IMR-90 (cell line): ENCODE measurements around the gene DENND1B. TPM values are rescaled to one million over a fixed set of nuclear protein-coding genes. Genes with fewer than 3 reads are reported as not detected.
A peak's percentile ranks its signal among the peaks of the same experiment; 100 is the strongest.

Experiments
- ATAC-seq: fragments of 200-7000 bp; cut with Tn5 transposase; 2 replicates; pipeline ENCODE4 v1.9.1; 2020; ENCODE audit warnings: low read depth, mild to moderate bottlenecking, moderate library complexity
- BruUV-seq: library from RNA; stranded (reverse); fragments of 400-500 nt; replicated peaks from 2 replicates; lab custom pipeline; 2021; lab: Mats Ljungman, UMichigan
- CTCF ChIA-PET: fragments of 300-600 bp; formaldehyde crosslinking; extraction: SDS; loops from one replicate; lab custom pipeline; 2021; ENCODE audit warnings: antibody characterized with exemption; lab: Yijun Ruan, JAX
- POLR2A ChIA-PET: fragments of 300-600 bp; sonication (Branson Sonifier 250); formaldehyde crosslinking; loops from one replicate; lab custom pipeline; 2022; ENCODE audit warnings: antibody characterized with exemption; ENCODE audit not compliant: unreplicated experiment; lab: Charles Lee
- DNase-seq: peaks from one replicate; pipeline ENCODE4 v3.0.0; 2013
- H2AFZ ChIP-seq: replicated peaks from 2 replicates; pipeline ENCODE3; 2013; ENCODE audit warnings: low read length, mild to moderate bottlenecking; ENCODE audit not compliant: poor library complexity
- H2AK5ac ChIP-seq: 2 replicates; pipeline ENCODE4 v1.6.1; 2013; ENCODE audit warnings: low read depth, low read length, inconsistent platforms
- H2AK9ac ChIP-seq: replicated peaks from 2 replicates; pipeline ENCODE3; 2013; ENCODE audit warnings: mild to moderate bottlenecking, low read depth, low read length, moderate library complexity; ENCODE audit not compliant: poor library complexity
- H2BK120ac ChIP-seq: 2 replicates; pipeline ENCODE4 v1.6.1; 2013; ENCODE audit warnings: low read depth, low read length, inconsistent platforms
- H2BK15ac ChIP-seq: 3 replicates; pipeline ENCODE4 v1.6.1; 2013; ENCODE audit warnings: low read depth, low read length, inconsistent platforms
- H2BK20ac ChIP-seq: 2 replicates; pipeline ENCODE4 v1.6.1; 2013; ENCODE audit warnings: low read depth, mild to moderate bottlenecking, inconsistent platforms, low read length, moderate library complexity
- H2BK5ac ChIP-seq: 2 replicates; pipeline ENCODE4 v1.6.1; 2013; ENCODE audit warnings: mild to moderate bottlenecking, low read depth, low read length, inconsistent platforms; ENCODE audit not compliant: poor library complexity, severe bottlenecking
- H3K14ac ChIP-seq: replicated peaks from 2 replicates; pipeline ENCODE4 v1.6.1; 2013; ENCODE audit warnings: low read depth, low read length, inconsistent platforms
- H3K18ac ChIP-seq: 2 replicates; pipeline ENCODE4 v1.6.1; 2013; ENCODE audit warnings: low read depth, low read length, control low read depth
- H3K23ac ChIP-seq: 2 replicates; pipeline ENCODE4 v1.6.1; 2013; ENCODE audit warnings: low read depth, low read length, inconsistent platforms
- H3K27ac ChIP-seq: 2 replicates; pipeline ENCODE4 v1.5.1; 2013; ENCODE audit warnings: mild to moderate bottlenecking, control low read depth, low read length; ENCODE audit not compliant: insufficient read depth
- H3K27me3 ChIP-seq: 2 replicates; pipeline ENCODE4 v1.6.1; 2013; ENCODE audit warnings: low read length; ENCODE audit not compliant: control insufficient read depth, insufficient read depth
- H3K36me3 ChIP-seq: 2 replicates; pipeline ENCODE4 v1.6.1; 2013; ENCODE audit warnings: low read length, mixed read lengths; ENCODE audit not compliant: control insufficient read depth, insufficient read depth
- H3K4ac ChIP-seq: 2 replicates; pipeline ENCODE4 v1.6.1; 2013; ENCODE audit warnings: low read depth, low read length, inconsistent platforms
- H3K4me1 ChIP-seq: 2 replicates; pipeline ENCODE4 v1.6.1; 2013; ENCODE audit warnings: low read length, mixed read lengths; ENCODE audit not compliant: control insufficient read depth, insufficient read depth
- H3K4me2 ChIP-seq: 2 replicates; pipeline ENCODE4 v1.6.1; 2013; ENCODE audit warnings: low read depth, mild to moderate bottlenecking, control low read depth, low read length, moderate library complexity
- H3K4me3 ChIP-seq: 2 replicates; pipeline ENCODE4 v1.5.1; 2013; ENCODE audit warnings: low read depth, mild to moderate bottlenecking, control low read depth, low read length, moderate library complexity; ENCODE audit not compliant: insufficient read depth
- H3K56ac ChIP-seq: 2 replicates; pipeline ENCODE4 v1.6.1; 2013; ENCODE audit warnings: low read length, inconsistent platforms; ENCODE audit not compliant: insufficient read depth; ENCODE audit errors: extremely low read depth
- H3K79me1 ChIP-seq, 2 experiments: 2 replicates each; pipeline ENCODE4 v1.6.1; 2013; ENCODE audit warnings: low read length in 2 of 2, inconsistent platforms in 1 of 2, low read depth in 1 of 2
- H3K9ac ChIP-seq: 2 replicates; pipeline ENCODE4 v1.6.1; 2013; ENCODE audit warnings: low read depth, low read length, control low read depth
- H3K9me1 ChIP-seq: 2 replicates; pipeline ENCODE4 v1.6.1; 2013; ENCODE audit warnings: low read length, inconsistent platforms; ENCODE audit not compliant: insufficient read depth
- H3K9me3 ChIP-seq: 2 replicates; pipeline ENCODE4 v1.6.1; 2013; ENCODE audit warnings: low read length; ENCODE audit not compliant: control insufficient read depth, insufficient read depth
- H4K20me1 ChIP-seq: 2 replicates; pipeline ENCODE4 v1.6.1; 2013; ENCODE audit warnings: low read length, inconsistent platforms; ENCODE audit not compliant: insufficient read depth
- H4K5ac ChIP-seq: 2 replicates; pipeline ENCODE4 v1.6.1; 2013; ENCODE audit warnings: mild to moderate bottlenecking, low read depth, low read length, control low read depth
- H4K8ac ChIP-seq, 2 experiments: 2 replicates each; pipeline ENCODE4 v1.6.1; 2013; ENCODE audit warnings: low read depth in 2 of 2, low read length in 2 of 2, control low read depth in 1 of 2, inconsistent platforms in 1 of 2
- H4K91ac ChIP-seq: 2 replicates; pipeline ENCODE4 v1.6.1; 2013; ENCODE audit warnings: low read depth, low read length, inconsistent platforms; ENCODE audit not compliant: insufficient read depth
- FOS ChIP-seq: fragments of 150-350 bp; IDR thresholded peaks from 2 replicates; pipeline ENCODE4 v1.6.1; 2016; ENCODE audit warnings: low read depth, low read length
- MXI1 ChIP-seq: IDR thresholded peaks from 2 replicates; pipeline ENCODE4 v1.6.1; 2012; ENCODE audit warnings: low read depth, mild to moderate bottlenecking, low read length, moderate library complexity, borderline replicate concordance
- WGBS, 2 experiments: methylation state at CpG; one replicate each; pipeline versions ENCODE4 v1.1.5 to v1.1.7; 2013; ENCODE audit warnings: missing lambda C conversion rate in 2 of 2; ENCODE audit not compliant: insufficient read length in 1 of 2; ENCODE audit errors: extremely low coverage in 2 of 2; 5-methylcytosine and 5-hydroxymethylcytosine counted together
- dilution Hi-C: fragments of 300-500 bp; cut with HindIII; formaldehyde crosslinking; loops from one replicate; pipeline ENCODE4 v1.14.3; 2018; ENCODE audit warnings: low sequenced_read_pairs; ENCODE audit not compliant: unreplicated experiment
- in situ Hi-C: fragments of 300-500 bp; cut with MboI; formaldehyde crosslinking; loops from 3 replicates; pipeline ENCODE4 v1.14.3; 2019; ENCODE audit warnings: low sequenced_read_pairs, inconsistent platforms, mixed read lengths
- intact Hi-C: fragments of 100-400 bp; cut with micrococcal nuclease; formaldehyde crosslinking; loops from 2 replicates; pipeline ENCODE4 v1.10.0; 2022
- polyA plus RNA-seq, 3 experiments: library from polyadenylated mRNA; depleted of rRNA; stranded (reverse); fragments of >200 nt; gene quantifications; 2 replicates each; pipeline ENCODE4 v1.2.3, GENCODE V29; 2012; ENCODE audit warnings: low replicate concordance in 1 of 3
- total RNA-seq: library from RNA; depleted of rRNA; stranded (reverse); fragments of >200 nt; gene quantifications from 2 replicates; pipeline ENCODE4 v1.2.3, GENCODE V29; 2012

The DENND1B gene
- total and polyA plus RNA-seq, 2 of the 4 experiments (the other 2 are of a cell fraction): 4.0 to 24.2 TPM

DNA sequence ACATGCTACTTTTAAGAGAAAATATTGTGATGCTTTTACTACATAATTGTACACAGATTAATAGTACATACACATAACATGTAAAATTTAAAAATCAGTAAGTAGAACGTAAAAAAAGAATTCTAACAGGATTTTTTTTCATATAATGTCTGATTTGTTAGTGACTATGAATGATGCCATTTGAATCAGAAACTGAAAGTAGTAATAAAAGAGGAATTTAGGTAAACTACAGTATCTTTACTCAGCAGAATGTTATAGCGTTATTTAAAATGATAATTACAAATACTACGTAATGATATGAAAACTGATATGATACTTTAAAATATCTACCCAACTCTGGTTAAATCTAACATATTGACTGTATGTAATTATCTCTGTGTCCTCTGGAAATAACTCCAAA lies 116.1 kb downstream of the DENND1B start:
- Histone ChIP-seq H3K36me3 (no peaks in the 10 kb centered on the region), H3K56ac (no peak overlapping the region), H4K5ac (no peak overlapping the region), H2BK15ac (no peak overlapping the region), H3K27me3 (no peaks in the 10 kb centered on the region), H3K9me3 (no peaks in the 10 kb centered on the region), H3K18ac (no peak overlapping the region), H3K4me3 (no peak overlapping the region), H3K79me1 (no peaks in the 10 kb centered on the region; a peak in 1 of 4 replicates), H2BK5ac (no peak overlapping the region), H4K91ac (no peak overlapping the region), H2AK9ac (no peak overlapping the region), H2AK5ac (no peak overlapping the region), H4K20me1 (no peaks in the 10 kb centered on the region), H3K4ac (no peak overlapping the region), H3K27ac (no peak overlapping the region), H3K9me1 (no peaks in the 10 kb centered on the region), H2BK20ac (no peak overlapping the region), H4K8ac (no peak overlapping the region), H2AFZ (no peak overlapping the region), H3K23ac (no peak overlapping the region), H3K4me1 (no peaks in the 10 kb centered on the region; the same call in 1 of the 2 replicates), H3K14ac (no peak overlapping the region), H2BK120ac (no peak overlapping the region), H3K9ac (no peak overlapping the region), H3K4me2 (peak overlapping the region; percentile 6)
- no peak for DNase-seq
- no peak for TF ChIP-seq MXI1
- no peak for TF ChIP-seq FOS
- WGBS, 2 experiments: no CpG with 5 or more reads among the region's 3 CpGs
- no TSS peak for BruUV-seq
- ATAC-seq: no peak
- in situ Hi-C loops: no loop called here
- intact Hi-C loops: loop anchor here (5.0 to 10.0 kb wide), 2 partner anchors 33 to 74 kb away; no protein-coding TSS in a partner anchor
- POLR2A ChIA-PET: no interaction called here
- CTCF ChIA-PET: no interaction called here
- dilution Hi-C loops: no loop called here
